Activated CD4-positive, alpha-beta T cell treated with anti-CD3 and anti-CD28 coated beads, Interleukin-2, amount 10 ng/mL, durations not matched to agents 24 days and 14 days (primary cell): ENCODE results near the gene KRIT1. TPM values are rescaled to one million over a fixed set of nuclear protein-coding genes. Genes with fewer than 3 reads are reported as not detected.
"Not testable (repeated sequence)": the region's sequence is repeated elsewhere in the genome, so short reads cannot be mapped to it uniquely, and the experiment has no call there.

Source experiments
- DNase-seq: peaks from one replicate; pipeline ENCODE4 v3.0.0; 2022
- H3K27ac Mint-ChIP-seq: one replicate; pipeline ENCODE4 v1.8.0; 2022; ENCODE audit warnings: mild to moderate bottlenecking, mixed read lengths
- H3K27me3 Mint-ChIP-seq: one replicate; pipeline ENCODE4 v1.8.0; 2022; ENCODE audit warnings: mixed read lengths
- H3K36me3 Mint-ChIP-seq: one replicate; pipeline ENCODE4 v1.8.0; 2022; ENCODE audit warnings: low read depth, mild to moderate bottlenecking, mixed read lengths
- H3K4me1 Mint-ChIP-seq: one replicate; pipeline ENCODE4 v1.8.0; 2021; ENCODE audit warnings: mixed read lengths
- H3K4me3 Mint-ChIP-seq: one replicate; pipeline ENCODE4 v1.8.0; 2022; ENCODE audit warnings: mild to moderate bottlenecking, moderate library complexity, mixed read lengths
- H3K9me3 Mint-ChIP-seq: one replicate; pipeline ENCODE4 v1.8.0; 2021; ENCODE audit warnings: mixed read lengths
- intact Hi-C: fragments of 100-400 bp; cut with micrococcal nuclease; formaldehyde crosslinking; loops from one replicate; pipeline ENCODE4 v1.15.1; 2023
- total RNA-seq: library from RNA; stranded (reverse); gene quantifications from 2 replicates; pipeline ENCODE4 v1.2.3, GENCODE V29; 2022

KRIT1 gene
- total RNA-seq, 1 donor from 2014 or later: 49.2 TPM

GRCh38 chr7:92260248-92260781 is 14.6 kb upstream of the KRIT1 start:
- Mint-ChIP-seq H3K9me3 (no peaks in the 10 kb centered on the region), H3K4me3 (no peak overlapping the region), H3K4me1 (peaks cover 10% of the 10 kb centered on the region), H3K36me3 (peaks cover 22% of the 10 kb centered on the region), H3K27me3 (no peaks in the 10 kb centered on the region), H3K27ac (no peak overlapping the region)
- intact Hi-C loops: no loop called here
- no peak for DNase-seq

GRCh38 chr7:92259610-92260247 is 14.0 kb upstream of the KRIT1 start:
- peaks cover 4% of the 10 kb centered on the region for H3K9me3 Mint-ChIP-seq

GRCh38 chr7:92259062-92259461 is 13.3 kb upstream of the KRIT1 start:
- Mint-ChIP-seq H3K27me3 (no peaks in the 10 kb centered on the region), H3K4me1 (peaks cover 14% of the 10 kb centered on the region), H3K4me3 (no peak overlapping the region), H3K27ac (no peak overlapping the region), H3K36me3 (peaks cover 27% of the 10 kb centered on the region), H3K9me3 (peaks cover 4% of the 10 kb centered on the region)
- no peak for DNase-seq
- intact Hi-C loops: no loop called here

More at GRCh38 chr7:92259610-92260247, 14.0 kb upstream of the KRIT1 start:
- peaks cover 27% of the 10 kb centered on the region for H3K36me3 Mint-ChIP-seq
- H3K27ac Mint-ChIP-seq: peak overlapping the region; percentile 45
- peaks cover 14% of the 10 kb centered on the region for H3K4me1 Mint-ChIP-seq
- no peak for DNase-seq
- H3K4me3 Mint-ChIP-seq: no peak overlapping the region
- no peaks in the 10 kb centered on the region for H3K27me3 Mint-ChIP-seq
- intact Hi-C loops: no loop called here

- Mint-ChIP-seq H3K27me3 (no peaks in the 10 kb centered on the region), H3K36me3 (peaks cover 30% of the 10 kb centered on the region), H3K4me1 (peaks cover 23% of the 10 kb centered on the region), H3K9me3 (peaks cover 4% of the 10 kb centered on the region), H3K27ac (no peak overlapping the region), H3K4me3 (no peak overlapping the region)
- no peak for DNase-seq
- intact Hi-C loops: no loop called here
Observed at GRCh38 chr7:92255308-92255707, 9.6 kb upstream of the KRIT1 start.

- H3K27ac Mint-ChIP-seq, H3K4me3 Mint-ChIP-seq, DNase-seq, intact Hi-C loops, H3K9me3 Mint-ChIP-seq, H3K27me3 Mint-ChIP-seq: not testable (repeated sequence)
- Mint-ChIP-seq H3K4me1 (peaks cover 18% of the 10 kb centered on the region), H3K36me3 (peaks cover 27% of the 10 kb centered on the region)
Observed at GRCh38 chr7:92254800-92255199, 9.1 kb upstream of the KRIT1 start.

GRCh38 chr7:92253251-92253650 is 7.5 kb upstream of the KRIT1 start:
- Mint-ChIP-seq H3K4me3 (no peak overlapping the region), H3K27ac (no peak overlapping the region), H3K9me3 (peaks cover 4% of the 10 kb centered on the region), H3K36me3 (peaks cover 24% of the 10 kb centered on the region), H3K4me1 (peaks cover 17% of the 10 kb centered on the region), H3K27me3 (no peaks in the 10 kb centered on the region)
- intact Hi-C loops: no loop called here
- DNase-seq: no peak

GRCh38 chr7:92251181-92251580 is 5.5 kb upstream of the KRIT1 start:
- H3K9me3 Mint-ChIP-seq: peaks cover 4% of the 10 kb centered on the region
- peaks cover 23% of the 10 kb centered on the region for H3K36me3 Mint-ChIP-seq
- intact Hi-C loops: no loop called here
- no peak overlapping the region for H3K4me3 Mint-ChIP-seq
- no peak for DNase-seq
- peaks cover 32% of the 10 kb centered on the region for H3K4me1 Mint-ChIP-seq
- H3K27ac Mint-ChIP-seq: peak overlapping the region; percentile 20
- H3K27me3 Mint-ChIP-seq: no peaks in the 10 kb centered on the region

GRCh38 chr7:92250603-92251002 is 4.9 kb upstream of the KRIT1 start:
- Mint-ChIP-seq H3K4me3 (no peak overlapping the region), H3K4me1 (peaks cover 30% of the 10 kb centered on the region), H3K27me3 (no peaks in the 10 kb centered on the region), H3K9me3 (peaks cover 4% of the 10 kb centered on the region), H3K36me3 (peaks cover 23% of the 10 kb centered on the region), H3K27ac (no peak overlapping the region)
- no peak for DNase-seq
- intact Hi-C loops: no loop called here

- intact Hi-C loops: loop anchor here (1.0 to 10.0 kb wide), 7 partner anchors 68 to 871 kb away; partner anchors contain the start of genes CYP51A1, LRRD1, MTERF1 and PEX1
- peak overlapping the region; percentile 98 for H3K4me3 Mint-ChIP-seq
- H3K4me1 Mint-ChIP-seq: peaks cover 38% of the 10 kb centered on the region
- no peaks in the 10 kb centered on the region for H3K27me3 Mint-ChIP-seq
- peak overlapping the region; percentile 91 for H3K27ac Mint-ChIP-seq
- H3K9me3 Mint-ChIP-seq: no peaks in the 10 kb centered on the region
- DNase-seq: no peak
- peaks cover 8% of the 10 kb centered on the region for H3K36me3 Mint-ChIP-seq
Observed at GRCh38 chr7:92246360-92247101, 817 bp upstream of the KRIT1 start.

GRCh38 chr7:92244808-92245486 is 767 bp downstream of the KRIT1 start:
- Mint-ChIP-seq H3K4me1 (peaks cover 32% of the 10 kb centered on the region), H3K27me3 (no peaks in the 10 kb centered on the region), H3K4me3 (peak overlapping the region; percentile 98), H3K9me3 (no peaks in the 10 kb centered on the region), H3K36me3 (peaks cover 10% of the 10 kb centered on the region), H3K27ac (peak overlapping the region; percentile 99)
- intact Hi-C loops: loop anchor here (1.0 to 10.0 kb wide), 7 partner anchors 90 to 872 kb away; partner anchors contain the start of genes AKAP9, GATAD1, MTERF1 and PEX1
- no peak for DNase-seq

- Mint-ChIP-seq H3K4me1 (peaks cover 28% of the 10 kb centered on the region), H3K27me3 (no peaks in the 10 kb centered on the region), H3K36me3 (peaks cover 19% of the 10 kb centered on the region), H3K9me3 (no peaks in the 10 kb centered on the region), H3K4me3 (no peak overlapping the region), H3K27ac (no peak overlapping the region)
- no peak for DNase-seq
- intact Hi-C loops: loop anchor here (10.0 kb wide), 1 partner anchor 92 kb away; no protein-coding TSS in a partner anchor
Observed at GRCh38 chr7:92242972-92243371, 2.7 kb downstream of the KRIT1 start.

- H3K27me3 Mint-ChIP-seq: no peaks in the 10 kb centered on the region
- H3K4me3 Mint-ChIP-seq: no peak overlapping the region
- H3K9me3 Mint-ChIP-seq: peaks cover 4% of the 10 kb centered on the region
- H3K4me1 Mint-ChIP-seq: peaks cover 11% of the 10 kb centered on the region
- intact Hi-C loops: no loop called here
- peaks cover 75% of the 10 kb centered on the region for H3K36me3 Mint-ChIP-seq
- DNase-seq: no peak
- peak overlapping the region; percentile 60 for H3K27ac Mint-ChIP-seq
Observed at GRCh38 chr7:92230547-92230946, 15.2 kb downstream of the KRIT1 start.

- H3K27ac Mint-ChIP-seq: peak overlapping the region; percentile 69
- no peak overlapping the region for H3K4me3 Mint-ChIP-seq
- peaks cover 11% of the 10 kb centered on the region for H3K4me1 Mint-ChIP-seq
- peaks cover 65% of the 10 kb centered on the region for H3K36me3 Mint-ChIP-seq
- intact Hi-C loops: no loop called here
- H3K9me3 Mint-ChIP-seq: peaks cover 4% of the 10 kb centered on the region
- no peak for DNase-seq
- H3K27me3 Mint-ChIP-seq: no peaks in the 10 kb centered on the region
Observed at GRCh38 chr7:92228742-92229141, 17.0 kb downstream of the KRIT1 start.

GRCh38 chr7:92228100-92228499 is 17.6 kb downstream of the KRIT1 start:
- Mint-ChIP-seq H3K9me3 (peaks cover 4% of the 10 kb centered on the region), H3K36me3 (peaks cover 63% of the 10 kb centered on the region), H3K4me1 (peaks cover 11% of the 10 kb centered on the region), H3K27ac (peak overlapping the region; percentile 69), H3K27me3 (no peaks in the 10 kb centered on the region), H3K4me3 (no peak overlapping the region)
- intact Hi-C loops: no loop called here
- no peak for DNase-seq
